HG03045 (cell line): ENCODE results near the gene CNNM1.
A peak's percentile ranks its signal among the peaks of the same experiment; 100 is the strongest.

Experiments used
- ATAC-seq: cut with Tn5 transposase; IDR thresholded peaks from one replicate; pipeline ENCODE4 v1.9.1; 2021; ENCODE audit warnings: mild to moderate bottlenecking, moderate library complexity; ENCODE audit not compliant: unreplicated experiment

CNNM1 gene

DNA sequence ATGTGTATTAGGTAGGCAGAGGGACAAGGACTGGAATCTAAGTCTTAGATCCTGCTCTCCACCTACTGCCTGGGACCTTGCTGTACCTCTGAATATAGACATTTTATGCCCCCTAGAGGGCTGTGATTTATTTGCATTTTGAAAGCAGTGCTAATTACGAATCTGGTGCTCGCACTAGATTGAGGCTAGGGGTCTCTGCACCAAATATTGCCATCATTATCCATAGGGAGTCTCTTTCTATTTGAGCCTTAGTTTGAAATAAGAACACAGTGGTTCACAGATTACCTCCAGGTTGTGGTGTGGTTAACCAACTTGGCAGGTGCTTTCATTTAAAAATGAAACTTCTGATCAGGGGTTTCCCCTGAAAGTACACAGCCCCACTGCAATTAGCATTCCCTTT lies 41.8 kb downstream of the CNNM1 start:
- ATAC-seq, result peak; percentile 88

- no peak for ATAC-seq
Measured at GRCh38 chr10:99372546-99373271, 43.6 kb downstream of the CNNM1 start.

DNA sequence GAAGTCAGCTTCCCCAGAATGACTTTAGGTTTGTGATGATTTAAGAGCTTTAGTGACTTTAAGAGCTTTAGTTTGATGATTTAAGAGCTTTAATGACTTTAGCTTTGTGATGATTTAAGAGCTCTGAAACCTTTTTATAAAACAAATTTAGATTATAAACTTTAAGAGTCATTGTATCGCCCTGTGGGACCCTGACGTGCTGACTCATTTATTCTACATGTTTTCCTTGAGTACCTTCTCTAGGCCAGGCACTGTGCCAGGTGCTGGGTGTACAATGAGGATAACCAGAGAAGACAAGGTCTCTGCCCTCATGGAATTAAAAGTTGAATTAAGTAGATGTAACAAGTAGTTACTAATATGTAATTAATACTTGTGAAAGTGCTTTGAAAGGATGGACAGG lies 45.4 kb downstream of the CNNM1 start:
- ATAC-seq, result no peak

DNA sequence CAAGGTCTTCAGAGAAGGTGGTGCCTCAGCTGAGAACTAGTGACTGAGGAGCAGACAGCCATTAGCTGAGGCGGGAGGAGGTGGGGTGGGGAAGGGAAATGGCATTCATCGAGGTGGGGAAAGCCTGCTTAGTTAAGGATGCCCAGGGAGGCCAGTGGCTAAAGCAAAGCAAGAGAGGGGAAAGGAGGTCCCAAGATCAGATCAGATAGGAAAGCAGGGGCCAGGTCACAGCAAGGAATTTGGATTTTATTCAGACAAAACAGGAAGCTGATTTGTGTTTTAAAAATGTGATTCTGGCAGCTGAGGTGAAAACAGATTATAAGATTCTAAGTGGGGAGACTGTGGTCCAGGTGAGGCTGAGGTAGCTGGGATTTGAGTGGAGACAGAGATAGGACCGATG lies 45.8 kb downstream of the CNNM1 start:
- no peak for ATAC-seq

- no peak for ATAC-seq
Measured at GRCh38 chr10:99375426-99375825, 46.3 kb downstream of the CNNM1 start.

DNA sequence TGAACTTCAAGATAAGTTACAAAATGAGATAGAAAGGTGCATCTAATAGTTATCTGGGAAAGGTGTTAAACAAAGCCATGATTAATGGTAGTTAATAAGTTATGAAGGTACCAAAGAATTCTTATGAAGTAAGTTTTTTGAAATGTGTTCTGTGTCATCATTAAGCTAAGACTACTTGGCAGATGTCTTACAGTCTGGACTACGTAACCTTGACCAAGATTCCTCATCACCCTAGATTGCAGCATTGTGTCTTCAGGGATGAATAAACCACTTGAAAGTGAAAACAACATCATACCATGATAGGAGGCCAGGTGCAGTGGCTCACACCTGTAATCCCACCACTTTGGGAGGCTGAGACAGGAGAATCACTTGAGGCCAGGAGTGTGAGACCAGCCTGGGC lies 53.0 kb downstream of the CNNM1 start:
- no peak for ATAC-seq

GRCh38 chr10:99387071-99387470 lies 57.9 kb downstream of the CNNM1 start:
- ATAC-seq, result no peak

DNA sequence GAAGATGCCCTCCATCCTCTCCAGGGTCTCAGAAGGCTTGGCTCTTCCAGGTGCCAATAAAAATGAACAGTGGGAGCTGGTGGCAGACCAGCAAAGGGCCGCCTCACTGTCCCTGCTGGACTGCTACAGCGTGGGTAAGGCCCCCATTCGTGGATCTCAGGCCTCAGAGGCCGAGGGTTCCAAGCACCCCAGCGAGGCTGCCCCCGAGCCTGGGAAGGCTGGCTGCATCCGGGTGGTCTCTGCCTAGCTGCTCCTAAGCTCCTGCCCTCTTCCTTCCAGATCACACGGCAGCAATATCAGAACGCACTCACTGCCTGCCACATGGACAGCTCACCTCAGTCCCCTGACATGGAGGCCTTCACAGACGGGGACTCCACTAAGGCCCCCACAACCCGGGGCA lies 58.4 kb downstream of the CNNM1 start:
- no peak for ATAC-seq

GRCh38 chr10:99389729-99390480 lies 60.7 kb downstream of the CNNM1 start:
- ATAC-seq, result no peak

GRCh38 chr10:99391346-99391745 lies 62.2 kb downstream of the CNNM1 start:
- no peak for ATAC-seq

- ATAC-seq, result no peak
Measured at GRCh38 chr10:99393036-99393435, 63.9 kb downstream of the CNNM1 start.

GRCh38 chr10:99393683-99394082 lies 64.5 kb downstream of the CNNM1 start:
- ATAC-seq, result no peak

DNA sequence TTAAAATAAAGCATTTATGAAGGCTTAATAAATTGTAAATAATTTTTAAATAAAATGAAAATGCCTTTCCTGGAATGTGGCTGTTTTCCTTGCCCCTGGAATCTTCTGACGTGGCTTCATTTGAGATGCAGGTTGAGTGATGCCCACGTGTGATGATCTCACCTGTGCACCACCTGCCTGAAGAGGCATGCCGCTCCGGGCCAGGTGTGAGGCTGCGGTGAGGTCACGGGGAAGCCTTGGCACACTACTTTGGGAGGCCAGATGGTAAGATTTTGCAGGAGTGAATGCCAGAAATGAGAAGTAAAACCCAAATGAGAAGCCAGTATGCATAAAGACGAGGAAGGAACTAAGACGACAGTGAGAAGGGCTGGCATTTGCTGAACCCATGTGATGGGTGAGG lies 65.1 kb downstream of the CNNM1 start:
- ATAC-seq, result no peak

- no peak for ATAC-seq
Measured at GRCh38 chr10:99394761-99395386, 65.7 kb downstream of the CNNM1 start.

DNA sequence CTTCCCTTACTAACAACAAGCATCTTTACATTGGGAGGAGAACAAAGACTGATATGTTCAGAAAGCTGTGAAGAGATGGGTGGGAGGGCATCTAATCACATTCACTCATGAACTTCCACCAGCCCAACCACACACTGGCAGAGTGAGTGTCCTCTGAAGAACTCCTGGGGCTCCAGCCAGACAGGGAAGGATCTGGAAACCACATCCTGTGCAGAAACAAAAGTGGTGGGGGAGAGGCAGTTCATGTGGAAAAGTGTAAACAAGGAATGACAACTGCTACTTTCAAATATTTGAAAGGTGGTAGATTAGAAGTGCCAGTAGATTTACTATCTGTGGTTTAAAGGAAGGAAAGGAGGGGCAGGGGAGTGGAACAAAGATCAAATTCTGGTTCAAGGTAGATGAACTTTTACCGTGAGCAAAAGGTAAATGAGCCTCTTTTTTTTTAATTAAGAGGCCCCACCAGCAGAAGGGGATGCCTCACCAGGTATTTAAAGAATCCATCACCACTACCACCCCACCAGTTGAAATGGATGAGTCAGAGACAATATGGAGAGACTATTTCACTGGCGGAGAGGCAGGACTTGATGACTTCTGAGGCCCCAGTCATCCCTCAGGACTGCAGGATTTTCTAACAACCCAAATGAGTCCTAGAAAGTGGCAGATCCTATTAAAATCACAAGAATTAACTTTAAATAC lies 66.7 kb downstream of the CNNM1 start:
- ATAC-seq, result no peak

GRCh38 chr10:99396471-99396870 lies 67.3 kb downstream of the CNNM1 start:
- ATAC-seq, result no peak

GRCh38 chr10:99399664-99400063 lies 70.5 kb downstream of the CNNM1 start:
- no peak for ATAC-seq

GRCh38 chr10:99403674-99404073 lies 74.5 kb downstream of the CNNM1 start:
- ATAC-seq, result no peak

DNA sequence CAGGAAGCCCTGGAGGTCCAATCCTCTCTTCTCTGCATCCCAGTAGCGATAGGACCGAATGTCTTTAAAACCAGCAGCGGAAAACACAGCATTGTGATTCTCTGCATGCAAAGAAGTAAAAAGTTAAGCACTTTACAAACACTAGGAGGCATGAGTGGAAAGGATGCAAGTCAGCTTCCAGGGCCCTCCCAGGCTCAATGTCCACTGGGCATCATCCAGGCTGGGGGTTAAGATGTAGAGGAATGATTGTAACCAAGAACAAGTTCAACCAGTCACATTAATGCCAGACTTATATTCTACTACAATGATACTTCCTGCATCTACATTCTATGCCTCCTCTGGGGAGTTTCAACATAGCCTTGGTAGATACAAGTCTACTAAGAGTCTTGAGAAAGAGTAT lies 77.0 kb downstream of the CNNM1 start:
- ATAC-seq, result no peak

- ATAC-seq, result no peak
Measured at GRCh38 chr10:99410146-99410545, 81.0 kb downstream of the CNNM1 start.

GRCh38 chr10:99410876-99411275 lies 81.7 kb downstream of the CNNM1 start:
- ATAC-seq, result no peak
